Hematopoietic multipotent progenitor cell treated with erythropoietin and hydrocortisone succinate and interleukin-3 and kit ligand, for 15 days (in vitro differentiated cells): ENCODE results near the gene B3GNT9.

ENCODE experiments used
- DNase-seq: peaks from one replicate; pipeline ENCODE4 v3.0.0-alpha.2; 2015; ENCODE audit warnings: low spot score

The B3GNT9 gene

DNA sequence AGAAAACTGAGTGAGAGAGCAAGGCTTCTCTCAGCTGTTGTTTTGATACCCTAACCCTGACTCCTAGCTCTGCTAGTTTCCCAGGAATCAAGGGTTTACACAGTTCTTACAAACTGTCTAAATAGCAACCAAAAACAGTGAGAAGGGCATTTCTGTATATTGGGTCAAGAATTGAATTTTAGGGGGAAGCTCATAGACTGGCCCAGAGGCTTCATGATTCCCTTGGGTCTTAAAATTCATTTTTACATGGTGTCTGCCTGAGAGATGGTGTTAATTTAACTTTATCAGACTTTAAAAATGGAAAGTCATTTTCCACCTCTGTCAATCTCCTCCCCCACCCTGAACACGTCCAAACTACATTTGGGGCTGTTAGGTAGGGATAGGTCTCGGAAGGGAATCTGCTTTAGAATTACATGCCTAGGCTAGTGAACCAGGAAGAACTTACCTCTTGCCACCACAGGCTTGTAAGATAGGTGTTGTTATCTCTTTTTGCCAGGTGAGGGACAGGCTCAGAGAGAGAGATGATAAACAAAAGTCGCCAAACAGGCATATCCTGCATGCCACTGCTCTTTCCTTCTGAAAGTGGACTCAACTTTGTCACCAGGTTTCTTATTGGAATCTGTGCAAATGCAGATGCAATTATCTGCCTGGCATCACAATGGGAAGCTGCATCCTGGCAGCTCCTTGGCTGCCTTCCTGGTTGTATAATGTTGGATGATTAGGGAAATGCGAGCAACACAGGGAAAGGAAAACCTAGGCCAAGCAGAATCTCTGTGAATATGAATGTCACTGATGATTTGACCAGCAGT is 38.0 kb downstream of the B3GNT9 start:
- no peak for DNase-seq

DNA sequence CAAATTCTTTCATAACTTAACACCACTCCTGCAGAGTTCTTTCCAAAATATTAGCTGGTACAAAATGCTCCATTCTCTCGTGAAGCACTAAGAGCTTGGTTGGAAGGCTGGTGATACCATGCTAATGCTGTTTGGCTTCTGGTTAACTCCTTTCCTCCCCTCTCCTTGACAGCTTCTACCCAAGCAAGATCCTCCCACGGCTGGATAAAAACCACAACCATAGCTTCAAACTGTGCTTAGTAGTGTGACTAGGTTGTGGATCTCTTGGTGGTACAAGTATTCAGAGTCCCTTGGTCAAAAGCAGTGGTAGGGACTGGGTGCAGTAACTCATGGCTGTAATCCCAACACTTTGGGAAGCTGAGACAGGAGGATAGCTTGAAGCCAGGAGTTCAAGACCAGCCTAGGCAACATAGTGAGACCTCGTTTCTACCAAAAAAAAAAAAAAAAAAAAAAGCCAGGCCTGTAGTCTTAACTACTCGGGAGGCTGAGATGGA is 38.8 kb downstream of the B3GNT9 start:
- DNase-seq = no peak

DNA sequence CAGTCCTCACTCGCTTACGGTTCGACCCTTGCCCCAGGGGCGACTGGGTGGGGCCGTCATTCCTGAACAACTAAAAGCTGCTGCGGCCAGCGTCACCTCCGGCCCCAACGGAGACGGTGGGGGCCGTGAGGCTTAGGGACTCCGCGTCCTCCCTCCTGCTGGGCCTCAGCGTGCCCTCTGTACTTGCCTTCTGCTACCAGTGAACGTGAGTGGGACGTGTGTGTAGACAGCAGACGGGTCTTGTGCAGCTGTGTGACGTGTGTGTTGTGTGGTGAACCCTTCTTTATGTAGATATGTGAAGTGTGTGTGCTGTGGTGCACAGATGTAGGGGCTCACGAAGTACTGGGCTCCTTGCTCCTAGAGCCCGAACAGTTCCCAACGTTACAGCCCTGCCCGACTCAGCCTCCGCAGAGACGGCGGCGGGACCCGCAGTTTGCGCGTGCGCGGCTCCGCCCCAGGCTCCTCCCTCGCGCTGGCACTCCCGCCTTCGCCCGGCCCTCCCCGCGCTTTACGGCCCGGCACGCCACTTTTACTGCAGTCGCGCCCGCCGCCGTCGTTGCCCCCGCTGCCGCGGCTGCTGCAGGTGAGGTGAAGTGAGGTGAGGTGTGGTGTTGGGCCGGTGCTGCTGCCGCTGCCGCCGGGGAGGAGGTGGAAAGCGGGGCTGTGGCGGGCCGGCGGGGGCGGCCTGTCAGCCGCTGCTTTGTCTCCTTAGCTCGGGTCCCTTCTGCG is 41.2 kb downstream of the B3GNT9 start, which contains the start of gene PHAF1:
Gene PHAF1 (plus strand): TSS at position 535 of the 729 bp plus-strand sequence. CDS start 235 bp downstream, outside the sequence.
- peak; percentile 91 for DNase-seq

DNA sequence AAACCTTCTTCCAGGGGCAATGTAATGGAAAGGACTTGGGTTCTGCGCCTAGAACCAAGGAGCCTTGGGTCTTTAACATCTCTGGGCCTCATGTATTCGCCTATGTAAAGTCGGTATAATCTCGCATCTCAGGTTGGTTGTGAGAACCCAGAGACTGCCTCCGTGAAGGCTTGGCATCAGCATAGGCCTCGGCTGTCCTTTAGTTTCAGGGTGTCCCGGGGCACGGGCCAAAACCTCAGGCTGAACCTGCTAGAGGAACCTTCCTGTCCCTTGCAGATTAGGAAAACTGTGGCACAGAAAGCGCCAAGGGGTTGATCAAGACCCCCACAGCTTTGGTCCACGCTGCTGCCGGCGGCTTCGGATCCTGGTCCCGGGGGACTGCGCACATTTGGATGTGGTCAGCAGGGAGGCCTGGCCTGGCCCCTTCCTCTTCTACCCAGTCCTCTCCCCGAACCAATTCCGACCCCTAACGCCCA is 41.8 kb downstream of the B3GNT9 start:
- DNase-seq = no peak

DNA sequence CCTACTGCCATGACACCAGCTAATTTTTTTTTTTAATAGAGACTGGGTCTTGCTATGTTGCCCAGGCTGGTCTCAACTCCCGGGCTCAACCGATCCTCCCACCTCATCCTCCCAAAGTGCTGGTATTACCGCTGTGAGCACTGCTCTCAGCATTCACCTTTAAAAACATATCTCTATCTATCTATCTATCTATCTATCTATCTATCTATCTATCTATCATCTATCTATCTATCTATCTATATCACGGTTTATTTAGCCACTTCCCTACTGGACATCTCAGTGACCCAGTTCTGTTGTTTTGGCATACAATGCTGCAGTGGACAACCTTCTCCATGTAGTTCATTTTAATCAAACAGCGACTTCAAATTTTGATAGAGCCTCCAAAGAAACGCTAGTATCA is 42.3 kb downstream of the B3GNT9 start:
- no peak for DNase-seq

DNA sequence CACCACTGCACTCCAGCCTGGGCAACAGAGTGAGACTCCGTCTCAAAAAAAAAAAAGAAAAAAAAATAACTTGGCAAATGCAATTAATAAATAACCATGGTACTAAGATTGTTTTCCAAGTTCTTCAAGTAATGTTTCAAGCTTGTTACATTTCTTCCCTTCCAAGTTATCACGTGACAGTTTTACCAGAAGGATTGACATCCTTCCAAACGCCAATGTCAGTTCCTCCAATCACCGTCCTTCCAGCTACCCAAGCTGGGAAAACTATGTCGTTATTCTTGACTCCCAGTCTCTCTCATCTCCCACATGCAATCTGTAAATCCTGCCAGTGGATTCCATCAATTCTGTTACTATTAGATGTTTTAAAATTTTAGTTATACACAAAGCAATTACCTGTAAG is 44.9 kb downstream of the B3GNT9 start:
- no peak for DNase-seq

DNA sequence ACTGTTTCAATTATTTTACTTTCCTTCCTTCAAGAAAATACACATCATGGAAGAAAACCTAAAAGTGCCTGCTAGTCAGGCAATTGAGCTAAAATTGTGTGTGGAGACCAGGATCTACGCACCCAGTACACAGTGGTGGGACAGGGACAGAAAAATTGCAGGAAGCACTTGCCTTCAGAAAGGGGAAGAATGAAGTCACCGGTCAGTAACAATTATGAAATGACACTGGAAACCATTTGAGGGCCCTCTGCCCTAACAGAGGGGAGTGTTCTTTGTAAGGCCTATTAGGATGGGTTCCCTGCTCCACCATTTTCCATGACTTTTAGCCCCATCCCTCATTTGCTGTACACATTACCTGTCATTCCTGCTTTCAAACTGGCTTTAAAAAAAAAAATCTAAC is 45.6 kb downstream of the B3GNT9 start:
- DNase-seq = no peak

DNA sequence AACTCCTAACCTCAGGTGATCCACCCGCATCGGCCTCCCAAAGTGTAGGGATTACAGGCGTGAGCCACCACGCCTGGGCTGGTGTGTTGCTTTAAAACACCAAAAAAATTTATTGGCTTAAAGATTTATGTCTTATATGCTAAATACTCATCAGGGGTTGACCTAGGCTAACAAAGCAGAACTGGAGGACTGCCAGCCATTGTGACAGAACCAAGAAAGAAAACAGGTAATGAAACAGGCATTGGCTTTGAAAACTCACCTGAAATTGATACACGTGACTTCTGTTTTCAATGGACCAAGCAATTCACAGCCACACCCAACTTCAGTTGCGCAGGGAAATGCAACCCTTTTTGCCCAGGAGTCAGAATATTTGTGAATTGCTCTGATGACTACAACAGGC is 46.0 kb downstream of the B3GNT9 start:
- DNase-seq = no peak

DNA sequence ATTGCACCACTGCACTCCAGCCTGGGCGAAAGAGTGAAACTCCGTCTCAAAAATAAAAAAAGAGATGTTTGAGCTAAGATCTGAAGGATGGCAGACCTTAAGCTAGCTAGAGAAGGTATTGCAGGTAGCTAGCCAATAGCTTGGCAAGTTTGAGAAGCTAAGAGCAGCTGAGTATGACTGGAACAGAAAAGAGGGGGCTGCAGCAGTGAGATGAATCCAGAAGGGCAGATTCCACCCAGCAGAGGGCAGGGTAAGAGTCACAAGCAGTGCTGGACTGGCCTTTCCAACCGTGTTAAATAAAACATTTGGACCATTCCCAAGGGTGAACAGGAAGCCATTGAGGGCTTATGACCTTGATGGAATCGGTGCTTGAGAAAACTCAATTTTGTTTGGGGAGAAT is 46.7 kb downstream of the B3GNT9 start:
- no peak for DNase-seq

DNA sequence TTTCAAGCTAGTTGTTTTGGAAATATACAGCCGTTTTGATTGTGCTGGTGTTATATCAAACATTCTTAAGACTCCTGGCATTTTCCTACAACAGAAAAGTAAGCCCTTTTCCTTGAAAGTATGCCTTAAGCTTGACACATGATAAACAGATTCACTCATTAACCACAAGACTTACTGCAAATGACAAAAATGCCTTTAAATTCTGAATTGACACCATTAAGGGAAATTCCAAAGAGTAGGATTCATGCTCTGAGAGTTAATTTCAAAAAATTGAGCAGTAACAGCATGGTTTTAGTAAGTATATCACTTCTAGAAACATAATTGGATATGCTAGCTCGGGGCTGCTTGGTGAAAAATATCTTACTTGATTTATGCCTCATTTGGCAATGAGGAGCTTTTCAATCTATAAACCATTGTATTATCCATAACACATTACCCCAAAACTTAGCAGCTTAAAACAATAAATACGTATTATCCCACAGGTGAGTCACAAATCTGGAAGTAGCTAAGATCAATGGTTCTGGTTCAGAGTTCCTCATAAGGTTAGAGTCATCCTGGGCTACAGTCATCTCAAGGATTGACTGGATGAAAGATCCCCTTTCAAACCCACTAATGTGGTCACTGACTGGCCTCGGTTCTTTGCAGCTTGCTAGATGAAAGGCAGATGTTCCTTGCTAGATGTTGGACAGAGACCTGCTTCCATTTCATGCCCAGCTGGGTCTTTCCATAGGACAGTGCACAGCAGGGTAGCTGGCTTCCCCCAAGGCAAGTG is 49.3 kb downstream of the B3GNT9 start:
- DNase-seq = no peak

DNA sequence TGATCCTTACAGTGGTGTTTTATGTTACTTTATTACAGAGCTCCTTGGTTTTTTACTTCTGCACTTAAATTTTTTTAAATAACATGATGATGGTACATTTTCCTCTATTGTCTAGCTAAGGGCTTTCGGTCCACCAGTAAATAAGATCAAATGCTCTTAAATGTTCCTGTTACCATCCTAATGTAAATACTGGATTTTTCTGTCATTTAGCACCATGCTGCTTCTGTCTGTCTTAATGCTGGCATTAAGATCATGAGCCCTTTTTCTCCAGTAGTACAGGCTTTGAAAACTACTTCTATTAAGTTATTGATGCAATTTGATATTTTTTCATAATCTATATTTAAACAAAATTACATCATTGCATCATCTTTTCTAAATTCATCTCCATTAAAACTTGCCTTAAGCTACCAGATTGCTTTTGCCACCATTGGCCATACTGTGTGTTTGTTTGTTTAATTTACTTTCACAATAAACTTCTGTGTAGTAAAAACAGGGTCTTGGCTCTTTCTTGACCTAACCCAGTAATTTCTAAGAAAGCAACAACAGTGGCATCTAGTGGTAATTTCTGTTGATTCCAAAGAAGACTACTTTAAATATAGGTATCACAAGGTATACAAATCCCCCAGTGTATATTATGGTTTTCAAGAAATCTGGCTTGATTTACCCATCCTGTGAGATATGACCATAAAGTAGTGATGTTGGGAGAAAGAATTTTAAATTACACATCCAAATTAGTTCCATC is 50.1 kb downstream of the B3GNT9 start:
- DNase-seq = peak; percentile 10

DNA sequence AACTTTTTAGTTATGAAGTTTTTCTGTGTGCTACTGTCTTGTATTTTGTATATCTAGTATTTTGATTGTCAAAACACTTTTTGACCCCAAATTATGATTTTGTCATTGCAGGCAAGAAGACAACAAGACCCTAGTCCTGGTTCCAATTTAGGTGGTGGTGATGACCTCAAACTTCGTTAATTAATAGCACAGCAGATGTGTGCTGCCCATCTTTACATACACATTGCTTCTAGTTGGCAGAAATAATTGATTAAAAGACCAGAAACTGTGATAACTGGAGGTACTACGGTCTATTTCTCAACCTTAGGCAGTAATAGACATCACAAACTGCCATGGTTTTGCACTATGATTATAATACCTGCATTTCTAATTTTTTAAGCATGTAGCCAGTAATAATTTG is 52.2 kb downstream of the B3GNT9 start:
- no peak for DNase-seq
